Suppressor macrophage (primary cell): ENCODE data around the gene AFF3.

ENCODE experiments used
- DNase-seq, 4 experiments: peaks; one replicate each; pipeline ENCODE4 v3.0.0-alpha.2; 2020 to 2022

AFF3 gene

GRCh38 chr2:99734236-99734635 is 408.2 kb downstream of the AFF3 start:
- DNase-seq: peak; percentile 15 to 75 (median 41)

- peak in 1 of 4 experiments; percentile 7 for DNase-seq
Measured at GRCh38 chr2:99729104-99730025, 413.0 kb downstream of the AFF3 start.

GRCh38 chr2:99728166-99728565 is 414.2 kb downstream of the AFF3 start:
- DNase-seq: no peak

- peak in 1 of 4 experiments; percentile 6 for DNase-seq
Measured at GRCh38 chr2:99727199-99727598, 415.2 kb downstream of the AFF3 start.

GRCh38 chr2:99726691-99727090 is 415.7 kb downstream of the AFF3 start:
- peak in 1 of 4 experiments; percentile 12 for DNase-seq

- peak in 3 of 4 experiments; percentile 6 to 73 (median 59) for DNase-seq
Measured at GRCh38 chr2:99725820-99726219, 416.6 kb downstream of the AFF3 start.

- no peak for DNase-seq
Measured at GRCh38 chr2:99722476-99722875, 419.9 kb downstream of the AFF3 start.

- DNase-seq: no peak
Measured at GRCh38 chr2:99719102-99719501, 423.3 kb downstream of the AFF3 start.

GRCh38 chr2:99715956-99716355 is 426.4 kb downstream of the AFF3 start:
- DNase-seq: no peak

- no peak for DNase-seq
Measured at GRCh38 chr2:99714349-99714748, 428.0 kb downstream of the AFF3 start.

GRCh38 chr2:99711144-99711543 is 431.2 kb downstream of the AFF3 start:
- no peak for DNase-seq

- no peak for DNase-seq
Measured at GRCh38 chr2:99710721-99711120, 431.7 kb downstream of the AFF3 start.

- no peak for DNase-seq
Measured at GRCh38 chr2:99709229-99709628, 433.2 kb downstream of the AFF3 start.

GRCh38 chr2:99708231-99708630 is 434.2 kb downstream of the AFF3 start:
- DNase-seq: no peak

- no peak for DNase-seq
Measured at GRCh38 chr2:99707592-99707991, 434.8 kb downstream of the AFF3 start.

GRCh38 chr2:99706735-99707134 is 435.7 kb downstream of the AFF3 start:
- DNase-seq: no peak

- peak in 2 of 4 experiments; percentile 20 to 22 for DNase-seq
Measured at GRCh38 chr2:99701503-99701902, 440.9 kb downstream of the AFF3 start.

- peak in 2 of 4 experiments; percentile 15 to 22 for DNase-seq
Measured at GRCh38 chr2:99700482-99701398, 441.6 kb downstream of the AFF3 start.

- DNase-seq: no peak
Measured at GRCh38 chr2:99698896-99699295, 443.5 kb downstream of the AFF3 start.

GRCh38 chr2:99697811-99698568 is 444.4 kb downstream of the AFF3 start:
- peak in 3 of 4 experiments; percentile 20 for DNase-seq

- no peak for DNase-seq
Measured at GRCh38 chr2:99695944-99696253, 446.5 kb downstream of the AFF3 start.

GRCh38 chr2:99695130-99695943 is 447.1 kb downstream of the AFF3 start:
- no peak for DNase-seq
